IPS-18a (cell line): ENCODE results near the gene CTNNBL1.

ENCODE experiments used
- H3K27ac ChIP-seq: one replicate; pipeline ENCODE4 v1.5.1; 2013; ENCODE audit warnings: low read length
- H3K27me3 ChIP-seq: one replicate; pipeline ENCODE4 v1.6.1; 2013; ENCODE audit warnings: mild to moderate bottlenecking, low read length; ENCODE audit not compliant: control insufficient read depth, insufficient read depth
- H3K36me3 ChIP-seq: one replicate; pipeline ENCODE4 v1.6.1; 2013; ENCODE audit warnings: low read depth, low read length; ENCODE audit not compliant: control insufficient read depth
- H3K4me1 ChIP-seq: one replicate; pipeline ENCODE4 v1.6.1; 2013; ENCODE audit warnings: low read depth, low read length; ENCODE audit not compliant: control insufficient read depth
- H3K4me3 ChIP-seq: one replicate; pipeline ENCODE4 v1.5.1; 2013; ENCODE audit warnings: low read length
- H3K9ac ChIP-seq: one replicate; pipeline ENCODE4 v1.6.1; 2013; ENCODE audit warnings: mild to moderate bottlenecking, low read length, moderate library complexity
- H3K9me3 ChIP-seq: one replicate; pipeline ENCODE4 v1.6.1; 2013; ENCODE audit warnings: low read depth, low read length; ENCODE audit not compliant: control insufficient read depth

Gene CTNNBL1

GRCh38 chr20:37880726-37881591 lies 187.1 kb downstream of the CTNNBL1 start:
- H3K27ac ChIP-seq, result no peak overlapping the region
- H3K9me3 ChIP-seq, result no peaks in the 10 kb centered on the region
- no peak overlapping the region for H3K4me3 ChIP-seq
- H3K4me1 ChIP-seq, result no peaks in the 10 kb centered on the region
- H3K36me3 ChIP-seq, result no peaks in the 10 kb centered on the region
- H3K27me3 ChIP-seq, result no peaks in the 10 kb centered on the region
- H3K9ac ChIP-seq, result no peak overlapping the region

DNA sequence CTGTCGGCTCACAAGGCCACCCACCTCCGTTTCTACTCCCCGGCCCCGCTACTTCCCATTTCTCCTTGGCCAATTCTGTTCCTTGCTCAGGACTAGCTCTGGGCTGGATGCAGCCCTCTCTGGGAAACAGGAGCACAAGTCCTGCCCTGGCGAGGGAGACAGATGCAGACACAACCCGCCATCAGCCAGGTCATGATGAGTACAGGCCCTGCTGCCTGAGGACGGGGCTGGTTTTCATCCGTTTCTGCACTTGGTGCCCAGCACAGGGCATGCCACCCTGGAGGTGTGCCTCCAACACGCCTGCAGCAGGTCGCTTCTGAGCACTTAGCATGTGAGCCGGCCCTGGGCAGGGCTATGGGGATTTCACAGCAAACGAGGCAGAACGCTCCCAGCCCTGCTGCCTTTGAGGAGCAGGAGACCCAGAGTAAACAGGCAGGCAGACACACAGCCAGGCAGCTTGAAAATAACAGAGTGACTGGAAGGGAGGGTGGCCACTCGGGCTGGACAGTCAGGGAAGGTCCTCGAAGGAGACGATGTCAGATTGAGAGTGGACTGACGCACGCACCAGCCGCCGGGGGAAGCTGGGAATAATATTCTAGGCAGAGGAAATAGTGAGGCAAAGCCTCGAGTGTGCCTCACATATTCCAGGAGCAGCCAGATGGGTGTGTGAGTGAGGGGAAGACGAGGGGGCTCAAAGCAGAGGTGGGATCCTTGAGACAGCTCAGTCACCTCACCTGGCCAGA lies 187.9 kb downstream of the CTNNBL1 start:
- Histone ChIP-seq H3K4me1 (no peaks in the 10 kb centered on the region), H3K4me3 (no peak overlapping the region), H3K27ac (no peak overlapping the region), H3K9me3 (no peaks in the 10 kb centered on the region), H3K27me3 (no peaks in the 10 kb centered on the region), H3K36me3 (no peaks in the 10 kb centered on the region), H3K9ac (no peak overlapping the region)

- Histone ChIP-seq H3K27ac (no peak overlapping the region), H3K9me3 (no peaks in the 10 kb centered on the region), H3K4me1 (no peaks in the 10 kb centered on the region), H3K4me3 (no peak overlapping the region), H3K27me3 (no peaks in the 10 kb centered on the region), H3K9ac (no peak overlapping the region), H3K36me3 (no peaks in the 10 kb centered on the region)
Measured at GRCh38 chr20:37882961-37883712, 189.3 kb downstream of the CTNNBL1 start.

- no peaks in the 10 kb centered on the region for H3K27me3 ChIP-seq
- H3K9ac ChIP-seq, result no peak overlapping the region
- no peak overlapping the region for H3K27ac ChIP-seq
- H3K36me3 ChIP-seq, result no peaks in the 10 kb centered on the region
- H3K4me3 ChIP-seq, result no peak overlapping the region
- no peaks in the 10 kb centered on the region for H3K4me1 ChIP-seq
- H3K9me3 ChIP-seq, result no peaks in the 10 kb centered on the region
Measured at GRCh38 chr20:37885042-37885441, 191.2 kb downstream of the CTNNBL1 start.

- Histone ChIP-seq H3K9me3 (no peaks in the 10 kb centered on the region), H3K9ac (no peak overlapping the region), H3K36me3 (no peaks in the 10 kb centered on the region), H3K4me1 (no peaks in the 10 kb centered on the region), H3K27ac (no peak overlapping the region), H3K27me3 (no peaks in the 10 kb centered on the region), H3K4me3 (no peak overlapping the region)
Measured at GRCh38 chr20:37885593-37886503, 192.0 kb downstream of the CTNNBL1 start.

GRCh38 chr20:37886851-37887297 lies 193.0 kb downstream of the CTNNBL1 start:
- Histone ChIP-seq H3K4me3 (no peak overlapping the region), H3K27me3 (no peaks in the 10 kb centered on the region), H3K36me3 (no peaks in the 10 kb centered on the region), H3K9ac (no peak overlapping the region), H3K27ac (no peak overlapping the region), H3K9me3 (no peaks in the 10 kb centered on the region), H3K4me1 (no peaks in the 10 kb centered on the region)

DNA sequence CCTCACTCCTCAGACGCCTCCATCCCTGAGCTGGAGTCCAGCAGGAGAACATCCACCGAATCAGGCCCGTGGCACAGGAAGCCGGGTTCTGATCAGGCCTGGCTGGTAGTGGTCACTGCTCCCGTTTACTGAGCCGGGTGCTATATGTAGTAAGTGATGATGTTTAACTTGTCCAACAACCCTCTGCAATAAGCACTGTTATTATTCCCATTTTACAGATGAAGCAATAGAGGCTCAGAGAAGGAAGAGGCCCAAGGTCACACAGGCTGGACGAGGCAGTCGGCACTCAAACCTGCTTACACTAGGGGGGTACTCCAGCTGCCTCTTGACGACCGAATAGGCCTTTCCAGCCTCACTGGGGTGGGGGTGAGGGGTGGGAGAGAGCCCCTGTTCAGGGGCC lies 194.8 kb downstream of the CTNNBL1 start:
- H3K4me1 ChIP-seq, result no peaks in the 10 kb centered on the region
- H3K36me3 ChIP-seq, result no peaks in the 10 kb centered on the region
- H3K9ac ChIP-seq, result no peak overlapping the region
- H3K9me3 ChIP-seq, result no peaks in the 10 kb centered on the region
- no peak overlapping the region for H3K4me3 ChIP-seq
- no peak overlapping the region for H3K27ac ChIP-seq
- no peaks in the 10 kb centered on the region for H3K27me3 ChIP-seq

DNA sequence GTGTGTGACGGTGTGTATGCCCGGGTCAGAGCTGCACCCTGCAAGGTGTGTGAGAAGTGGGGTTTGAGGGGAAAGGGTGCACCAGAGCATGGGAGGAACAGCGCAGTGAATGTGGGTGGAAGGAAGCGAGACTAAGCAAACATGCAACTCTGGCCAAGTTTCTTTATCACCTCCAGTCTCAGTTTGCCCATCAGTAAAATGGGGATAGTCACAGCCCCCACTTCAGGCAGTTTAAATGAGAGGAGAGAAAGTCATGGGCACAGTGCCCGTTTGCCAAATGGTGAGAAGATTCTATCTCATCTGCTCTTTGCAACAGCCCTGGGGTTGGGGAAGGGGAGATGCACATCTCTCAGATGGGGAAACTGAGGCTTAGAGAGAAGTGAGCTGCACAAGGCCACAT lies 196.3 kb downstream of the CTNNBL1 start:
- Histone ChIP-seq H3K9me3 (no peaks in the 10 kb centered on the region), H3K9ac (no peak overlapping the region), H3K27ac (no peak overlapping the region), H3K36me3 (no peaks in the 10 kb centered on the region), H3K4me1 (no peaks in the 10 kb centered on the region), H3K4me3 (no peak overlapping the region), H3K27me3 (no peaks in the 10 kb centered on the region)

DNA sequence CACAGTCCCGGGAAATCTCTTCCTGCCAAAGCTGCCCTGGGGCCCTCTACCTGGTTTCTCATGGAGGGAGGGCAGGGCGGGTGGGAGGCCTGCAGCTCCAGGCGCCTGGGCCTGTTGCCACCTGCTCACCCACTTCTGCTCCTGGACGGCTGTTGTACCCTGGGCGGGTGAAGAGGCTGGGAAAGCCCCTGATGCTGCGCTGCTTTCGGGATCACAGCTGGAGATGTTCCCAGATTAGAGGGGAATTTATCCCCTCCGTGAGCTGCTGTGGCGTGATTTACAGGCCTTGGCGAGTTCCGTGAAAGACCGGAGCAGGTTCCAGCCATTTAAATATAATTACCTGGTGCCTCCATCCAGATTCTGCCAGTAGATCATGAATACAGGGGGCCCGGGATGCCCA lies 196.8 kb downstream of the CTNNBL1 start:
- Histone ChIP-seq H3K4me3 (no peak overlapping the region), H3K9me3 (no peaks in the 10 kb centered on the region), H3K27me3 (no peaks in the 10 kb centered on the region), H3K9ac (no peak overlapping the region), H3K36me3 (no peaks in the 10 kb centered on the region), H3K4me1 (no peaks in the 10 kb centered on the region), H3K27ac (no peak overlapping the region)

GRCh38 chr20:37892001-37892400 lies 198.2 kb downstream of the CTNNBL1 start:
- H3K9me3 ChIP-seq, result no peaks in the 10 kb centered on the region
- H3K27me3 ChIP-seq, result no peaks in the 10 kb centered on the region
- H3K36me3 ChIP-seq, result no peaks in the 10 kb centered on the region
- H3K9ac ChIP-seq, result no peak overlapping the region
- no peaks in the 10 kb centered on the region for H3K4me1 ChIP-seq
- H3K27ac ChIP-seq, result no peak overlapping the region
- no peak overlapping the region for H3K4me3 ChIP-seq
